K562 (cell line): ENCODE data around the gene PDE6H.

Experiments
- NEUROD1 ChIP-seq: fragments of 150-350 bp; IDR thresholded peaks from 2 replicates; pipeline ENCODE4 v1.6.1; 2014; ENCODE audit warnings: borderline replicate concordance, low read length, low read depth; ENCODE audit not compliant: partially characterized antibody
- TARDBP ChIP-seq: fragments of 450-650 bp; IDR thresholded peaks from 2 replicates; pipeline ENCODE4 v1.6.1; 2016
- TF ChIP-seq, protein P1 (sequence below): fragments of 150-350 bp; conservative IDR thresholded peaks from 2 replicates; pipeline ENCODE4 v1.6.1; 2014; ENCODE audit warnings: low read length
- TF ChIP-seq, protein P2 (sequence below): conservative IDR thresholded peaks from 2 replicates; pipeline ENCODE4 v1.6.1; 2011; ENCODE audit warnings: low read depth, mild to moderate bottlenecking, low read length; ENCODE audit not compliant: control insufficient read depth
- TF ChIP-seq, protein P3 (sequence below), 3 experiments: IDR thresholded peaks in 2 of 3; conservative IDR thresholded peaks in 1 of 3; 2 replicates each; pipeline ENCODE4 v1.5.1; 2011 to 2012; ENCODE audit warnings: low read length in 3 of 3, mild to moderate bottlenecking in 3 of 3, control low read depth in 2 of 3, improper control_type of control experiment in 1 of 3, inconsistent platforms in 1 of 3, low read depth in 1 of 3, mixed read lengths in 1 of 3, moderate library complexity in 1 of 3; ENCODE audit not compliant: insufficient read depth in 2 of 3
- TF ChIP-seq, protein P4 (sequence below): sonication (generic); formaldehyde crosslinking; IDR thresholded peaks from 2 replicates; pipeline ENCODE4 v1.9.0; 2022; ENCODE audit warnings: mild to moderate bottlenecking, missing genetic modification reagents

DNA sequence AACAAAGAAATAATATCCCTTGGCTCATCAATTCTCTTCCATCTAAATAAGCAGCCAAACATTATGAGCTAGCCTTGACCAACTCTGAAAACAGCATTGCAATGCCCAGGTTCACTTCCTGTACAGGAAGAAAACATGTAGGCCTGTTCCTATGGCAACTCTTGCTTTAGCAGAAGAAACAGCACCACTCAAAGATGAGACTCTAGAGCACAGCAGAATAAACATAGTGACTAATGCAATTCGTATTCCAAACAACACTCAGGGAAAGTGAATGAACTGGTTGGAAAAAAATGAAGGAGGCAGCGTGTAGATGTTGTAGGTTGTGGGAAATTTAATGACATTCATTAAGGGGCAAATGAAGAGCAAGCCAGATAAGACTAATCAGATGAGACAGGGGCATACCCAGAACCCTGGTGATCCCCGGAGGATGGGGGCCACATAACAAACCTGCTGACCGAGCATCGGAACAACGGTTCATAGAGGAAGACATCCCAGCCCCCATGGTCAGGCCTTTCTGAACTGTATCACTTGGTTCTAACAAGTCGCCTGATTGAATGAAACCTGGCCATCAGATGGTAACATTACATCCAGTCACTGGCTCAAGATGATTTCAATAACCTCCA, 20.4 kb upstream of the PDE6H start:
- TF ChIP-seq, protein P1, sequence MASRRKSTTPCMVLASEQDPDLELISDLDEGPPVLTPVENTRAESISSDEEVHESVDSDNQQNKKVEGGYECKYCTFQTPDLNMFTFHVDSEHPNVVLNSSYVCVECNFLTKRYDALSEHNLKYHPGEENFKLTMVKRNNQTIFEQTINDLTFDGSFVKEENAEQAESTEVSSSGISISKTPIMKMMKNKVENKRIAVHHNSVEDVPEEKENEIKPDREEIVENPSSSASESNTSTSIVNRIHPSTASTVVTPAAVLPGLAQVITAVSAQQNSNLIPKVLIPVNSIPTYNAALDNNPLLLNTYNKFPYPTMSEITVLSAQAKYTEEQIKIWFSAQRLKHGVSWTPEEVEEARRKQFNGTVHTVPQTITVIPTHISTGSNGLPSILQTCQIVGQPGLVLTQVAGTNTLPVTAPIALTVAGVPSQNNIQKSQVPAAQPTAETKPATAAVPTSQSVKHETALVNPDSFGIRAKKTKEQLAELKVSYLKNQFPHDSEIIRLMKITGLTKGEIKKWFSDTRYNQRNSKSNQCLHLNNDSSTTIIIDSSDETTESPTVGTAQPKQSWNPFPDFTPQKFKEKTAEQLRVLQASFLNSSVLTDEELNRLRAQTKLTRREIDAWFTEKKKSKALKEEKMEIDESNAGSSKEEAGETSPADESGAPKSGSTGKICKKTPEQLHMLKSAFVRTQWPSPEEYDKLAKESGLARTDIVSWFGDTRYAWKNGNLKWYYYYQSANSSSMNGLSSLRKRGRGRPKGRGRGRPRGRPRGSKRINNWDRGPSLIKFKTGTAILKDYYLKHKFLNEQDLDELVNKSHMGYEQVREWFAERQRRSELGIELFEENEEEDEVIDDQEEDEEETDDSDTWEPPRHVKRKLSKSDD, result no peak
- TF ChIP-seq, protein P2, sequence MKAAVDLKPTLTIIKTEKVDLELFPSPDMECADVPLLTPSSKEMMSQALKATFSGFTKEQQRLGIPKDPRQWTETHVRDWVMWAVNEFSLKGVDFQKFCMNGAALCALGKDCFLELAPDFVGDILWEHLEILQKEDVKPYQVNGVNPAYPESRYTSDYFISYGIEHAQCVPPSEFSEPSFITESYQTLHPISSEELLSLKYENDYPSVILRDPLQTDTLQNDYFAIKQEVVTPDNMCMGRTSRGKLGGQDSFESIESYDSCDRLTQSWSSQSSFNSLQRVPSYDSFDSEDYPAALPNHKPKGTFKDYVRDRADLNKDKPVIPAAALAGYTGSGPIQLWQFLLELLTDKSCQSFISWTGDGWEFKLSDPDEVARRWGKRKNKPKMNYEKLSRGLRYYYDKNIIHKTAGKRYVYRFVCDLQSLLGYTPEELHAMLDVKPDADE, result no peak
- TF ChIP-seq, protein P3, sequence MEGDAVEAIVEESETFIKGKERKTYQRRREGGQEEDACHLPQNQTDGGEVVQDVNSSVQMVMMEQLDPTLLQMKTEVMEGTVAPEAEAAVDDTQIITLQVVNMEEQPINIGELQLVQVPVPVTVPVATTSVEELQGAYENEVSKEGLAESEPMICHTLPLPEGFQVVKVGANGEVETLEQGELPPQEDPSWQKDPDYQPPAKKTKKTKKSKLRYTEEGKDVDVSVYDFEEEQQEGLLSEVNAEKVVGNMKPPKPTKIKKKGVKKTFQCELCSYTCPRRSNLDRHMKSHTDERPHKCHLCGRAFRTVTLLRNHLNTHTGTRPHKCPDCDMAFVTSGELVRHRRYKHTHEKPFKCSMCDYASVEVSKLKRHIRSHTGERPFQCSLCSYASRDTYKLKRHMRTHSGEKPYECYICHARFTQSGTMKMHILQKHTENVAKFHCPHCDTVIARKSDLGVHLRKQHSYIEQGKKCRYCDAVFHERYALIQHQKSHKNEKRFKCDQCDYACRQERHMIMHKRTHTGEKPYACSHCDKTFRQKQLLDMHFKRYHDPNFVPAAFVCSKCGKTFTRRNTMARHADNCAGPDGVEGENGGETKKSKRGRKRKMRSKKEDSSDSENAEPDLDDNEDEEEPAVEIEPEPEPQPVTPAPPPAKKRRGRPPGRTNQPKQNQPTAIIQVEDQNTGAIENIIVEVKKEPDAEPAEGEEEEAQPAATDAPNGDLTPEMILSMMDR (IDR thresholded peaks at IDR 0.05 in 2 of 3, conservative IDR thresholded peaks at IDR 0.05 in 1 of 3; ENCODE audit: insufficient read depth in 2 of 3, low read depth in 1 of 3, low read length in 3 of 3), result no peak
- TF ChIP-seq, protein P4, sequence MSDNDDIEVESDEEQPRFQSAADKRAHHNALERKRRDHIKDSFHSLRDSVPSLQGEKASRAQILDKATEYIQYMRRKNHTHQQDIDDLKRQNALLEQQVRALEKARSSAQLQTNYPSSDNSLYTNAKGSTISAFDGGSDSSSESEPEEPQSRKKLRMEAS (CRISPR knock-in tag), result no peak
- no peak for TF ChIP-seq TARDBP
- no peak for TF ChIP-seq NEUROD1
